Measurements from ENCODE around the gene JAM3.
"Not testable (repeated sequence)": the region's sequence is repeated elsewhere in the genome, so short reads cannot be mapped to it uniquely, and the experiment has no call there.

JAM3 gene

DNA sequence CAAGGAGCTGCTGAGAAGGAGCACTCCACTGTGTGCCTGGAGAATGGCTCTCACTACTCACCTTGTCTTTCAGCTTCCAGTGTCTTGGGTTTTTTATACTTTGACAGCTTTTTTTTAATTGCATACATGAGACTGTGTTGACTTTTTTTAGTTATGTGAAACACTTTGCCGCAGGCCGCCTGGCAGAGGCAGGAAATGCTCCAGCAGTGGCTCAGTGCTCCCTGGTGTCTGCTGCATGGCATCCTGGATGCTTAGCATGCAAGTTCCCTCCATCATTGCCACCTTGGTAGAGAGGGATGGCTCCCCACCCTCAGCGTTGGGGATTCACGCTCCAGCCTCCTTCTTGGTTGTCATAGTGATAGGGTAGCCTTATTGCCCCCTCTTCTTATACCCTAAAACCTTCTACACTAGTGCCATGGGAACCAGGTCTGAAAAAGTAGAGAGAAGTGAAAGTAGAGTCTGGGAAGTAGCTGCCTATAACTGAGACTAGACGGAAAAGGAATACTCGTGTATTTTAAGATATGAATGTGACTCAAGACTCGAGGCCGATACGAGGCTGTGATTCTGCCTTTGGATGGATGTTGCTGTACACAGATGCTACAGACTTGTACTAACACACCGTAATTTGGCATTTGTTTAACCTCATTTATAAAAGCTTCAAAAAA lies 82.3 kb downstream of the JAM3 start:
- no peak for DNase-seq

DNA sequence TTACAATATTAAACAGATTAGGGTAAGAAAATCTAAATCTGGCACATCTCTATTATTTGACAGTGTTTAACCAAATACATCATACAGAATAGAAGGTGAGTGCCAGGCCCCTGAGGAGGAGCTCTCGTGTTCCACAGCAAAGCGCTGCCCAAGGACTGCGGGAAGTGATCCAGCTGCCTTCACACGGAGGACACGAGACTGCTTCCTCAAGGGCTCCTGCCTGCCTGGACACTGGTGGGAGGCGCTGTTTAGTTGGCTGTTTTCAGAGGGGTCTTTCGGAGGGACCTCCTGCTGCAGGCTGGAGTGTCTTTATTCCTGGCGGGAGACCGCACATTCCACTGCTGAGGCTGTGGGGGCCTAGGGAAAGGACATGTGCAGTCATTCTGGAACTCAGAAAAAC lies 83.8 kb downstream of the JAM3 start:
- no peak for DNase-seq

DNA sequence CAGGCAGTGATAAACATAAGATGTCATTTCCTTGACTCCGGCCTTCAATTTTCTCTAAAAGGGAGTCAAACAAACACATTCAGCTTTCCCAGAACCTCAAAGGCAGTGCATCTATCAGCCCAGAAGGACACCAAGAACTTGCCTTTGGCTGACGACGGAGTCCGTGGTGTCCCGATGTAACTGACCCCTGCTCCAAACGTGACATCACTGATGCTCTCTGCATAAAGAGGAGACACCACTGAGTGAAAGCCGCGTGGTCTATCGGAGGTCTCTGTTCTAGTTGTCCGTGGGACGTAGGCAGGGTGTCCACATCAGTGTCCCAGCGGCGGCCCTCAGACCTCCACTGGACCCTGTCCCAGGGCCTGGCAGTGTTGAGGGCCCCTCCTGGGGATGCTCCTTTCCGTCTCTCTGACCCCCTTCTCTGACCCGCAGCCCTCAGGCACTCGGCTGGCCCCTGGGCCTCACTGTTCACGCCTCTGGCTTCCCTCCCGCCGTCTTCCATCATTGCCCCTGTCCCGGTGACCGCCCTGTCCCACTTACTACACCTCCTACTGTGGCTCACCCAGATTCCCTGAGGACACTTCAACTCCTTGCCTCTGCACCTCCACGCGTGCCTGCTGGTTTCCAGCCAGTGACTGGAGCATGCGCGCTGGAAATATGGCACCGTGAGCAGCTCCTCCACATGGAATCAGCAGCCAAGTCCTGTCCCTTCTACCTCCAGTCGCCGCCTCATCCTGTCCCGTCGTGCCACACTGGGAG lies 84.5 kb downstream of the JAM3 start:
- DNase-seq, result no peak

DNA sequence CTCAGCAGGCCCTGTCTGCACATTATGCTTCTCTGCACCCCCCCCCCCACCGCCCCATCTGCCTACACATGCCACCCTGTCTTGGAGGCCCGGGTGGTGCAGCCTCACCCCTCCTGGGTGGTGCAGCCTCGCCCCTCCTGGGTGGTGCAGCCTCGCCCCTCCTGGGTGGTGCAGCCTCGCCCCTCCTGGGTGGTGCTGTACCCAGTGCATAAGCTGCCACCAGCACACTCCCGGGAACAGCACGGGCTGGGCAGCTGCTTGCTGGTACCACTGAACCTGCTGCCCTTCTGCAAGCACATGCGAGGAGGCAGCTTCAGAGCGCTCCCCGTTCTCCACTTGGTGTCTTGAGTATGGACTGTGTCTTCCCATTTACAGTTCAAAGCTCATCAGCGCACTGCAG lies 85.6 kb downstream of the JAM3 start:
- DNase-seq, result no peak

DNA sequence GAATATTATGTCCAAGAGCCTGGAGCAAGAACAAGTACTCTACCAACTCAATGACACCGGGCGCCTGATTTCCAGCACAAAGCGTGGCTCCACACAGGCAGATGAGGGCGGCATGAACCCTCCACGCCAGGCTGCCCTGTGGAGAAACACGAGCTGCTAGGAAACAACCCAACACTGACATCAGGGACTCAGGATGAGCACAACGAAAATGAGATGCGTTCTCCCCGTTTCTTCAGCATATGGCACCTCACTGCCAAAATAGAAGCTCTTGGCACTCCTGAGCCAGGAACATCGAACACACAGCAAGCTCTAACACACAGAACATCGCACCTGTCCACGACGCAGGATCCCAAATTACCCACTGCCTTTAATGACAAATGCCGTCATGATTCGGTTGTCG lies 86.6 kb downstream of the JAM3 start:
- DNase-seq, result no peak

DNA sequence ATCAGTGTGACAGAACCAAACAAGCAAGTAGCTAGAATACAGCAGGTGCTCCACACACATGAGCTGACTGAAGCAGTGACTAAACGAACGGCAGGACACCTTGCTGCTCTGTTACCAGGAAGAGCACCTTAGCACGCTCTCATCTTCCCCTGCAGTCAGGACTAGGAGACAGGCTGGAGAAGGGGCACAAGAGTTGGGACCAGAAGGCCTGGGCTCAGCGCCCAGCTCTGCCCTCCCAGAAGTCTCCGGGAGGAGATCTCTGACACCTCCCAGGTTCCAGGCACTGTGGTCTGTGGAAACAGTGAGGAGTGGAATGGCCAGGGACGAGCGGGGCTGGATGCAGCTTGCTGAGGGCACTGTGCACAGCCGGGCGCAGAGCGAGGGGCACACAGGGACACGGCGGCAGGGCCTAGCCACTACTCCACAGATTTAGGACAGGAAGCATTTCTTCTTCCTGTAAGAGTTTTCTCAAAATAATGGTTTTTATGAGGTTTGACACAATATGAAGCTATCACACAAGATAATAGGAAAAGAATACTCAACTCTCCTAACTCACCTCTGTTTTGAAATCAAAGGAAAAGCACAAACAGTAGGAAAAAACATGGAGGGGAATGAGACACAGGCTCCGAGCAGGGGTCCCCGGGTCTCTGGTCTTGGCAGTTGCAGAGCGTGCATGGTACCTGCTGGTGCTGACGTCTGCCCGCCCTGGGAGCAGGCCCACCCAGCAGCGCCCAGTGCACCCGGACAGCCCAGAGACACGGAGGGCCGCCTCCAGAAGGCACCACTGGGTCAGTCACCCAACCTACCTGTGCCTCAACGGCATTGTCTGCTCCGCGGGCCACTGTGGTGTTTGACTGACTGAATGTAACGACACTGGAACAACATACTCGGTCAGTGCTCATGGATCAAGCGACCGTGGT lies 87.3 kb downstream of the JAM3 start:
- no peak for DNase-seq

DNA sequence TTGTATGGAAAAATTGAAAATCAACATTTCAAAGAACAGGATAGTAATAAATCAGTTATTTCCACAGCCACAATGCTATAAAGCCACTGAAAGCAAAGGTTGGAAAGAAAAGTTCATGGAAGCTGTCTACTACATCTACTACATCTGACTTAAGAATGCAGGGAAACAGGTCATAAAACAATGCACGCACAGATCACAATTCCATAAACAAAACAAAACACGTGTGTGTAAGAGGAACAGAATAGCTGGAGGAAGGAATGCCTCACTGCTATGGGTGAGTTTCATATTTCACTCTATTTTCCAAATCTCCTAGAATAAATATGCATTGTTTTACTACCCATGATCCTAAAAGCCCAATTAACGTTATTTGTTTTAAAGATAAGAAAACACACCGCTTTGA lies 88.6 kb downstream of the JAM3 start:
- DNase-seq, result no peak

DNA sequence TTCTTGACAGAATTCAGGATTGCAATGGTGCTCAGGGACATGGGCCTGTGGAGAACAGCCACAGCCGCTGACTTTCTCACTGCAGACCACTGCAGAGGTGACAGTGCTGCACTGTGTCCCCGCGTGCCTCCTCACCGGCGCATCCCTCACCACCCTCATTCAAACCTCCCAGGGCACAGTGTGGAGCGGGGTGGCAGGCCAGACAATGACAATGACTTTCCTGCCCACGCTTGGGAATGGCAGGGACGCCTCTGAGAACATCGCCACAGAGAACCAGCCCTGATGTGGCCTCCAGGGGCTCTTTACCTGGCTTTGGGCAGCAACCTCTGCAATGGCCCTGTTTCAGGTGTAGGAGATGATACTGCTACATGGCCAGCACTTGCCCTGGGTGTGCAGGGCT lies 89.2 kb downstream of the JAM3 start:
- no peak for DNase-seq

DNA sequence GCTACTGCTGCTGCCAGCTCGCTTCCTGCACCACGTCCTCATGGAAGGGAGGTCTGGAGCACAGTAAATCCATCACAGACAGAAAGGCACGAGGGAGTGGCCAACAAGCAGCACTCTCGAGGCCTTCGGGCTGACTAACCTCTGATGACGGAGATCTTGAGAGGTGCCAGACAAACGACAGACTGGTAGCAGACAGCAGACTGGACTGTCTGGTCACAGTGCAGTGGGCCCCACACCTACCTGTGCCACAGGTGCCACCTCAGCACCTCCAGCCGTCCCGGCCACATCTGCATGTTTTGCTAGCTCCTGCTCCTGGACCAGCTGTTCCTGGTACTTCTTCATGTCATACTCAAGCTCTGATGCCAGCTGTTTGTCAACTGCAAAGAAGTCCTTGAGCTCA lies 90.8 kb downstream of the JAM3 start:
- no peak for DNase-seq

DNA sequence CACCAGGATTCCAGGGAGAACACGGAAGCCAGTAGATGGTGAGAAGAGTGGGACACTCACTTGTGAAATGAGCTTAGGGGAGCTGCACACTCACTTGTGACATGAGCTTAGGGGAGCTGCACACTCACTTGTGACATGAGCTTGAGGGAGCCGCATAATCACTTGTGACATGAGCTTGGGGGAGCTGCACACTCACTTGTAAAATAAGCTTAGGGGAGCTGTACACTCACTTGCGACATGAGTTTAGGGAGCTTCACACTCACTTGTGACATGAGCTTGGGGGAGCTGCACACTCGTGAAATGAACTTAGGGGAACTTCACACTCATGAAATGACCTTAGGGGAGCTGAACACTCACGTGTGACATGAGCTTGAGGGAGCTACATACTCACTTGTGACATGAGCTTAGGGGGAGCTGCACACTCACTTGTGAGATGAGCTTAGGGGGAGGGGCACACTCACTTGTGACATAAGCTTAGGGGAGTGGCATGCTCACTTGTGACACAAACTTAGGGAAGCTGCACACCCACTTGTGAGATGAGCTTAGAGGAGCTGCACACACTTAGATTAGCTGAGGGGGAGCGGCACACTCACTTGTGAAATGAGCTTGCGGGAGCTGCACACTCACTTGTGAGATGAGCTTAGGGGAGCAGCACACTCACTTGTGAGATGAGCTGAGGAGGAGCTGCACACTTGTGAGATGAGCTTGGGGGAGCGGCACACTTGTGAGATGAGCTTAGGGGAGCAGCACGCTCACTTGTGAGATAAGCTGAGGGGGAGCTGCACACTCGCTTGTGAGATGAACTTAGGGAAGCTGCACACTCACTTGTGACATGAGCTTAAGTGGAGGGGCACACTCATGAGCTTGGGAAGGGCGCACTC lies 95.9 kb downstream of the JAM3 start:
- no peak for DNase-seq

DNA sequence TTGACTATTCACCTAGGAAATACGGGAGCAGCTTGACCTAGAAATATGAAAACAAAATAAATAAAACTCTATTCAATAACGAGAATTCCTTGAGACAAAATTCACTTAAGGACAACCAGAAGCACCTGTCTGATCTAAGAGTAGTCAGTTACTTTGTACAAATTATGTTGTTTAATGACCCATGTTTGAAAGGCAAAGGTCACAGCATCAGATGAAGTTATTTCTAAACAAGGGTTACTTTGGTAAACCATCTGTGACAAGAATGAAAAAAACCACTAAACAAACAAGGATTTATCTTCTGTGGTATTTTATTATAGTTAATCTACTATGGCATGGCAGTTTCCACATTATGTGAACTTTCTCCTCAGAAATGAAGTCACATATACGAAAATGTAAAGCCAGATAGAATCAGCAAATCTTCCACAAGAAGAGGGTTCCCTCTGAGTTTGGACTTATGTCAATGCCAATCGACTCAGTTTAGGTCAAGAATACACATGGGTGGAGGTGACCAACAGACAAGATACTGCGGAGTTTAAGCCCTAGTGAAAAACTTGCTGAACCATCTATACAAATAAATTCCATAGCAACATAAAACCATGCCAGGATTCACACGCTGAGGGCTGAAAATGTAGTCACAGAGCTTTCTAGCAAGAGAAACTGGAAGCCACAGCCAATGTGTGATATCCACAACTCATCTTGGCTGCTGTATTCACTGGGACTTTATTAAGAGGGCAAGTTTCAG lies 101.5 kb downstream of the JAM3 start:
- DNase-seq, result no peak

DNA sequence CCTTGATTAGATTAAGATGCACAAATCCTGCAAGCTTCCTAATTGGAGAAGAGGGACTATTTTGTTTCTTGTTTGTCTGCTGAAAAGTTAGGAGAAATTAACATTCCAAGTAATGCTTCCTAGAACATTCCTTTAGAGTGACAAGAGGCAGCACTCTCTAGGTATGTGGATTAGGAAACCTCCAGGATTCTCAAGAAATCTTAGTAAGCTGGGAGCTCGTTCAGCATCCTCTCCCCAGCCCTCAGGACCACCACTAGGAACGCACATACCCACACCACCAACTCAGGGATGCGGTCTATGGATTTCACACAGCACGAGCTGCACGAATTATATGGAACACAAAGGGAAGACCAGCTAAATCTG lies 102.0 kb downstream of the JAM3 start:
- DNase-seq, result no peak

DNA sequence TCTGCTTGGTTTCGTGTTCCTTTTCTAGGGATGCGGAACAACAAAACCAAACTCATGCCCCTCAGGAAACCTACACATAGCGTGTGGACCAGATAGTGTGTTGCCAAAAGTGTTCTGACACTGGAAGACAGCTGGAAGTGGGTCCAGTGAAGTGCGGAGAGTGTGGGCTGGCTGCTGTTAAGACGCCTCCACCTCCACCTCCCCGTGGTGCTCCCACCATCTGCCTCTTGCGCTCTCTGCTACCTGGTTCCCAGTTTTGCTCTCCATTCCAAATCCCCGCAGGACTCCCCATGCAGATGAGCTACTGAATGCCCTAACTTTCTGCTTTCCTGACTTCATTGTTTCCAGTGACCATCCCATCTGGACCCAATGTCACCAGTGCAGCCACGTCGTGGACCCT lies 103.1 kb downstream of the JAM3 start:
- DNase-seq, result no peak

DNA sequence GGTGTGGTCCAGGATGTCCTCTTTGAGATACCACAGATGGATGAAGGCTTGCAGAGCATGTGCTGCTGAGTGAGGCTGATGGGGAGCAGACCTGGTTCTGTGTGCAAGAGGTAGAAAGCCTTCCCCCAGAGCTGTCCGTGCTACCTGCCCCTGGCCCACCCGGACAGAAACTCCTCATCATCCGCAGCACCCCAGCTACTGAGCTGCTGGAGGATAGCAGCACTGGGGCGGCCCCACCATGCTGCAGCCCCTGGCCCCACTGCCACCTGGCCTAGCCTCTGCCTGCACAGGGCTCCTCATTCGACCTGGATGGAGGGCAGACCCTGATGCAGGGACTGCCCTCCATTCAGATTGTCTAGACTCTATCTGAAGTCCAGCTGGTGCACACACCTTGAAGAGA lies 104.4 kb downstream of the JAM3 start:
- no peak for DNase-seq

DNA sequence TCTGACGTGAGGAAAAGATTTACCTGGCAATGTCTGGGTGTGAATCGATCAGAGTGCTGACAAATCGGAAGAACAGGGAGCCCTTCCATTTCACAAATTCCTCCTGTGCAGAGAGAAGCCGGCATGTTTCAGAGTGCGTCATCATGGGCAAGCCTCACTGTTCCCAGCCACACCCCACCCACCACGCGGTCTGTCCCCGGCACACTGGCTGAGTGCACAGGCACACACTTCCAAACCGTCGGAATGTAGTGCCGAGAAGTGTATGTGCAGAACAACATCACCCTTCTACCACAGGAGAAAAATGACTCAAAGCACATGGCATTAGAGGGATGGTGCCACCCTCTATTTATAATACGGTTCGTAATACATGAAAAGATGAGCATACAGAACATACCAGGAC lies 107.4 kb downstream of the JAM3 start:
- no peak for DNase-seq

DNA sequence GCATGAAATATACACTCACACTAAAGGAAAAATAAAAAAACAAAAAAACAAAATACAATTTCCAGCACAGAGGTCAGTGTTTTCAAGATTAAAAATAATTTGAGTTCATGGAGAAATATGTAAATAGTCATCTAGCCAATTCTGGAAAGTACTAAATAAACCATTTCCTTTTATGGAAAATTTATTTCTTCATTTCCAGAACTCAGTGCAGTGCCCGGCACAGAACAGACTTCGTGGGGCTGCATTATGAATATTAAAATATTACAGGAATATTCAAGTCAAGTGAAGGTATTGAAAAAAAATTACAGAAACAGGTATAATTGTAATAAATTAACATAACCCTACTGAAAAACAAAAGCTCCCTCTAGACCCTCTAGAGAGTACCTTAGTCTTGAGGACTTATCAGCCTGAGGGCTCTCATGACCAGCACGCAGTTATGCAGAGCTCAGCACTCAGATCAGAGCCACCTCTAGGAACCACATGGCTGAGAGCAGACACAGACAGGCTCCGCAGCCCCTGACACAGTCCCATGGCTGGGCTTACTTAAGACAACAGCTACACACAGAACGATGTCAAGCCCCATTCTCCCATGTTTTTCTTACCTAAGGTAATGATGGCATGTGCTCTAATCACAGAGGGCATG lies 109.3 kb downstream of the JAM3 start:
- no peak for DNase-seq

DNA sequence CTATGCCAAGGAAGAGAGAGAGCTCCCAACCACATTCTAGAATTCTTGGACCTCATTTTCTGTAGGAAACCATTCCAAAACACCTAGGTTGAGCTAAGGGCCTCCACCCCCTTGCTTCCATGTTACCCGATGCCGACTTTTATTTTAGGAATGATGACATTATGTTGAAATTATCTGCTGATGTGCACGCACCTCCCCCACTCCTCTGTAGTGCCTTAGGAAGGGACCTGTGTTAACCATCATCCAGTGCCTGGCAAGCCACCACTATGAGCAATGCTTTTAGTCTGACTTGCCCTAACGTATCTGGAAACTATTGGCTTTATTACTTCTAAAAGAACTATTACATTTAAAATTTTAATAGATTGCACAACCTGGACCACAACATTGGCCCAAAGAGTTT lies 112.8 kb downstream of the JAM3 start:
- no peak for DNase-seq

DNA sequence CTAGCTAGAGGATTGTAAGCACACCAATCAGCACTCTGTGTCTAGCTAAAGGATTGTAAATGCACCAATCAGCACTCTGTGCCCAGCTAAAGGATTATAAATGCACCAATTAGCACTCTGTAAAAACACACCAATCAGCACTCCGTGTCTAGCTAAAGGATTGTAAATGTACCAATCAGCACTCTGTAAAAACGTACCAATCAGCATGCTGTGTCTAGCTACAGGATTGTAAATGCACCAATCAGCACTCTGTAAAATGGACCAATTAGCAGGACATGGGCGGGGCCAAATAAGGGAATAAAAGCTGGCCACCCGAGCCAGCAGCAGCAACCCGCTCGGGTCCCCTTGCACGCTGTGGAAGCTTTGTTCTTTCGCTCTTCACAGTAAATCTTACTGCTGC lies 119.2 kb downstream of the JAM3 start:
- DNase-seq, result not testable (repeated sequence)

DNA sequence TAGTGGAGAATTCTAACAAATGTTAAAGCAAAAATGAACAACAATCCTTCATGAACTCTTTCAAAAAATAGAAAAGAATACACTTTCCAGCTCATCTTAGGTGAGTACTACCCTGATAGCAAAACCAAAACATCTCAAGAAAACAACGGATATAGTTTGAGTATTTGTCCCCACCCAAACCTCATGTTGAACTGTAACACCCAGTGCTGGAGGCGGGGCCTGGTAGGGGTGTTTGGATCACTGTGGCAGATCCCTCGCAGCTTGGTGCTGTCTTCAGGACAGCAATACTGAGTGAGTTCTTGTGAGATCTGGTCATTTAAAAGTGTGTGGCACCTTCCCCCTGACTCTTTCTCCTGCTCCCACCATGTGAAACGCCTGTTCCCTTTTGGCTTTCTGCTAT lies 127.9 kb downstream of the JAM3 start:
- no peak for DNase-seq

DNA sequence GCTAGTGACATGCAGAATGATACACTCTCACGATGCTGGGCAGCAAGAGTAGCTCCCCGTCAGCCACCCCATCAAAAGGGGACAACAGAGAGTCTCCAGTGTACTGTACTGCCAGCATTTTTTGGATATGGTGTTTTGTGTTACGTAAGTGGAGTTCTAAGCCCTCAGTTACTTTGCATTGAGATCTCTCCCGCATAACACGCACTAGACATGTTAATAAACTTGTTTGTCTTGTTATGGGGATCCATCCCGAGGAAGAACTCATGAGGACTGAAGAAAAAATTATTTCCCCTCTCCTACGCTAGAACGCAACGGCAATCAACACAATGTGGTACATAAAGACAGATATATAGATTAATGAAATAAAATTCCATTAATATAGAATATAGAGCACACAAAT lies 130.7 kb downstream of the JAM3 start:
- DNase-seq, result no peak

DNA sequence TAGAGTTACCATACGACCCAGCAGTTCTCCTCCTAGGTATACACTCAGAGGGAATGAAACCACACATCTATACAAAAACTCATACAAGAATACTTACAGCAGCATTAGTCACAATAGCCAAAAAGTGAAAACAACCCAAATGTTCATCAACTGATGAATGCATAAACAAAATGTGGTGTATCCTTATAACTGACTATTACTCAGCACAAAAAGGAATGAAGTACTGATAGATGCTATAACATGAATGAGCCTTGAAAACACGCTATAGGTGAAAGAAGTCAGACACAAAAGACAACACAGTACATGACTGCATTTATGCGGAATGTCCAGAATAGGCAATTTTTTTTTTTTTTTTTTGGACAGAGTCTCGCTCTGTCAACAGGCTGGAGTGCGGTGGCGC lies 131.8 kb downstream of the JAM3 start:
- no peak for DNase-seq
